GM23248 (cell line): Measurements from ENCODE around the gene DMTF1.

Source experiments
- EZH2 ChIP-seq: fragments of 200-600 bp; sonication (generic); IDR thresholded peaks from 2 replicates; pipeline ENCODE4 v1.6.1; 2018; ENCODE audit warnings: antibody characterized with exemption, mild to moderate bottlenecking; ENCODE audit not compliant: insufficient read depth, poor library complexity, severe bottlenecking
- EZH2phosphoT487 ChIP-seq: fragments of 200-600 bp; sonication (generic); IDR thresholded peaks from 2 replicates; pipeline ENCODE4 v1.6.1; 2018; ENCODE audit warnings: antibody characterized with exemption, moderate library complexity, mild to moderate bottlenecking, low read depth; ENCODE audit not compliant: insufficient read depth

DNA sequence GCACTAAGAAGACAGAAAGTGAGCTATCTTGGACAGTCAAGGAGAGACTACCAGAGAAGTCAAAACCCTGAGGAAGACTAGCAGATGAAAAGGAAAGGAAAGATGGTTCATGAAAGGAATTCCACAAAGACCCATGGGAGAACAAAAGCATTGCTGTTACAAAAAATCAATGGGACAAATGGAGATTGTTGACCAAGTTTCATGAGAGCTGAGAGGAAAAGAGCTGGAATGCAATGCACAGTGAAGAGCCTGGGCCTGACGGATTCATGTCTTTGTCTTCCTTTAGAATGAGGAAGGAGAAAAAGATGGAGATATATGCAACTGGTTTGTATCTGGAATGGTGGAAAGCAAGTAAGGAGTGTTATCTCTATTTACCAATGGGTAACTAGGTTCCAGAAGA lies 50.0 kb downstream of the DMTF1 start:
- no peak for TF ChIP-seq EZH2phosphoT487
- TF ChIP-seq EZH2: no peak
